T-helper 9 cell (primary cell): ENCODE results near the gene RRP9.
"Not testable (repeated sequence)": the region's sequence is repeated elsewhere in the genome, so short reads cannot be mapped to it uniquely, and the experiment has no call there.

Source experiments
- DNase-seq: peaks from one replicate; pipeline ENCODE4 v3.0.0-alpha.2; 2020

The RRP9 gene

DNA sequence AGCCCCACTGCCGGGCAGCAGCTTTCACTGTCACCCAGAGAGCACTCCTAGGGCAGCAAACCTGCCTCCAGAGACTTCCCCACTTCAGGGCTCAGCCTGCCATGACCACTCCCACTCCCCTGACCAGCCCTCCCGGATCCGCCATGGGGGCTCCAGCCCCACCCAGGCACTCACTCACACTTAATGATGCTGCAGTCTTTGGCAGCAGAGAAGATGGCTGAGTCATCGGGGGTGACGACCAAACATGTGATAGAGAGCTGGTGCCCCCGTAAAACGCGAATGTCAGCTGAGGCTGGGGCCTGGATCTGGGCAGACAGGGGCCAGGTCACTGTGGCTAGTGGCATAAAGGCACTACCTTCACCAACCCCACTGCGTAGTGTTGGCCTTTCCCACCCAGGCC is 4.7 kb downstream of the RRP9 start:
- DNase-seq = no peak

GRCh38 chr3:51935886-51936755 is 5.6 kb downstream of the RRP9 start:
- DNase-seq = no peak

- DNase-seq = no peak
Measured at GRCh38 chr3:51934991-51935885, 6.5 kb downstream of the RRP9 start.

DNA sequence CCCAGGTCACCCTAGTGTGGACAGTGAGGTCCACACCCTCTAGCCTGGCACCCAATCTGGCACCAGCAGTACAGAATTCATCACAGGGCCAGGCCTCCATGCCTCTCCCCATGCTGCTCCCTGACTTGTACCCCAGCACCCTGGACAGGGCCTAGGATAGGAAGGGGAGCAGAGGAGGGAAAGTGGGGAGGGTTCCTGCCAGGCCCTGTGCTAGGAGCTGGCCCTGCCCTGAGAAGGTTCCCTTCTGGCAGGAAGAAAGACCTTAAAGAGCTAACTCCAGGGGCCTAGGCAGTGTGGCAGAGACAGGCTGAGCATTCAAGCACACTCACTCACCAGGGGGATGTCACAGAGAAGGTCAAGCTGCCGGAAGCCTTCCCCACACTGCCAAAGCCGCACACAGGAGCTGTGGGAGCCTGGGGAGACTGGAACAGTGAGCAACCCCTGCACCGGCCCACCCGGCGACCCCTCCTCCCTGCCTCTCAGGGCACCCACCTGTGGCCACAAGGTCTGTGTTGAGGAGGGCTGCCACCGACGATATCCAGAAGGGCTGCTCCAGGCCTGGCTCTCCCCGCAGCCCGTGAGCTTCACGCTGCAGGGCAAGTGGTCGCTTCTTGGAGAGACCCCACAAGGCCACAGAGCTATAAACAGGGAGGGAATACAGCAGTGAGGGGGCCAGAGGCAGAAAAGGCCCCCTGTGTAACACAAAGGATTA is 7.4 kb downstream of the RRP9 start:
- no peak for DNase-seq

DNA sequence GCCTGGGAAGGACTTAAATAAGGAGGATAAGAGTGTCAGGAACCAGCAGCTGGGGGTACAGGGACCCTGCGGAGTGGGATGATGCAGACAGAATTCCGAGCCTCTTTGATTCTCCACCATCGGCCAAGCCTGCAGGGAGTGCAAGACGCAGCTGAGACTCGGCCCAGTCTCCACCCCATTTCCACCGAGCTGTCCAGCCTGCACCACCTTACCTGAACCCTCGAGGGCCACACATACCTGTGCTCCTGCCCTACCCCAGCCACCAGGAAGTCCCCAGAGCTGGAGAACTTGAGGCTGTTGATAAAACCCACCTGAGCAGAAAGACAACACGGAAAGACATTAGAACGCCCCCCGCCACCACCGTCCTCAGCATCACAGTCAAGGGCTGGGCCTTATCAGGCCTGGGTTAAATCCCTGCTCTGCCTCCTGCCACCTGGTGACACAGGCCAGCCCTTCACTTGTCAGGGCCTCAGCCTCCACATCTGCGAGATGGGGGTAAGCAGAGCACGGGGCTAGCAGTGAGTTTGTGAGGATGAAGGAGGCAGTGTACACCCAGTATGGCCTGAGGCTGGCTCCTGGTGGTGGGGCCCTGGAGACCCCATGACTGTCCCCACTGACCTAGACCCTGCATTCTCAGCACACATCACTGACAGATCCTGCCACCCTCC is 8.1 kb downstream of the RRP9 start:
- DNase-seq = no peak

GRCh38 chr3:51932471-51933370 is 9.0 kb downstream of the RRP9 start:
- DNase-seq = no peak

DNA sequence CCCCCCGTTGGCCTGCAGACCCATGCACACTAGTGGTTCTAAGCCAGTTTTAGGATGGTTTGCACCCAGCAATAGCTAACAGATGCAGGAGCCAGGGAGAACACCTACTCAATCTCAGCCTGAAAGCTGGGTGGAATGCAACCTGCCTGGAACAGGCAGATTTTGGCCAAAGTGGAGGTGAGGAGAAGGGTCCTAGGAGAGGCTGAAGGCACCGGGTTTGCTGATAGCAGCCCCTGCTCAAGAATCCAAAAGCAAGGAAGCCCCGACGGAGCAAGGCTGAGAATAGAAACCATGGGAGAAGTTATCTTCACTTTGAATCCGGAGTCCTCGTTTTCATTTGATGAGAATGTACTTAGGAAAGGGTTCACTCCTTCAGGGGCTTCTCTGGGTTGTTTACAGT is 9.9 kb downstream of the RRP9 start:
- DNase-seq = no peak

DNA sequence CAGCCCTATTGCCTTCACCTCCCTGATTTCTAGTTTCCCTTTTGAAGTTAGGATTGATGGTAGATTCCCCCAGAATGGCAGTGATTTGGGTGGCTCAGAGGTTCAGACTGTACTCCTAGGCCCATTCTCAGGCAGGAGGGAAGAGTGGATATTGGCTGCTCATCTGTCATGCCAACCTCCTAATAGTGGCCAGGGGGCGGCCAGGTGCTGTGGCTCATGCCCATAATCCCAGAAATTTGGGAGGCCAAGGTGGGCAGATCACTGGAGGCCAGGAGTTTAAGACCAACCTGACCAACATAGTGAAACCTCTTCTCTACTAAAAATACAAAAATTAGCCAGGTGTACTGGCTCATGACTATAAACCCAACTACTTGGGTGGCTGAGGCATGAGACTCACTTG is 11.3 kb downstream of the RRP9 start:
- DNase-seq = no peak

DNA sequence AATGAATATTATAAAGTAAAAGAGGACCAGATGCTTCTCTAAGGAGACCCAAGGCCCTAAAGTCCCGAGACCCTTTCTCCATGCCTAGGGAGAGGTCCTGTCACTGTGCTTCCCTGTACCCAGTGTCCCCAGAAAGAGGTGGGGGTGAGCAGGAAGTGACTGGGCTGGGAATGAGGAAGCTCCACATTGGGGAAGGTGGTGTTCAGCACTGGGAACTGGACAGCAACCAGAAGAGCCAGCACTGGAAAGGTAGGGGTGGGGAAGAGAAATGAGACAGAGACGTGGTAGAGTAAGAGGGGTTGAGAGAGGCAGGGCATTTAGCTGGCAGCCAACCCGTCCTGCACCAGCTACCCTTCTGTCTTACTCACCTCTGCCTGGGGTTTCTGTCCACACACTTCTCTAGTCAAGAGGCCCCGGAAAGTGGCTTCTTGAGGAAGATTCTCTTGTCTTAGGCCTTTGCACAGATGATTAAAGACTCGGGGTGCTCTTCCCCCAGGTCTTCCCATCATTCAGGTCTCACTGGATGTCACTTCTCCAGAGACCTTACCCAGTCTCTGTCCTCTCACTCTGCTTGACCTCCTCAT is 12.2 kb downstream of the RRP9 start:
- DNase-seq = no peak

- DNase-seq = not testable (repeated sequence)
Measured at GRCh38 chr3:51928981-51929380, 12.7 kb downstream of the RRP9 start.

DNA sequence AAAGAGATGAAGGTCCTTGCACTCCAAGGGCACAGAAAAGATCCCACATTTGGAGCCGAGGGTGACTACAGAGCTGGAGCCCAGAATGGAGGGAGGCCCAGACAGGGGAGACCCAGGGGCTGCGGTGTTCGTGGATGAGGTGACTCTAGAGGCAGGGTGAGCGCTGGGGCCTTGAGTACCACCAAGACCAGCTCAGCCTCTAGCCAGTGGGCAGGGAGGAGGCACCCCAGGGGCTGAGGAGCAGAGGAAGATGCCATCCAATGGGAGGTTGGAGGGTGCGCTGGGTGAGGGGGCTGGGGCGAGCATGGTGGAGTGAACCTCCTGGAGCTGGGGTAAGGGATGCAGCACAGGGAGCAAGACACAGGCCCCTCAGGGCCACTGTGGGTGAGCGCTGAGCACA is 13.3 kb downstream of the RRP9 start:
- no peak for DNase-seq

- no peak for DNase-seq
Measured at GRCh38 chr3:51927061-51927977, 14.4 kb downstream of the RRP9 start.

- DNase-seq = no peak
Measured at GRCh38 chr3:51921081-51921578, 20.6 kb downstream of the RRP9 start.

DNA sequence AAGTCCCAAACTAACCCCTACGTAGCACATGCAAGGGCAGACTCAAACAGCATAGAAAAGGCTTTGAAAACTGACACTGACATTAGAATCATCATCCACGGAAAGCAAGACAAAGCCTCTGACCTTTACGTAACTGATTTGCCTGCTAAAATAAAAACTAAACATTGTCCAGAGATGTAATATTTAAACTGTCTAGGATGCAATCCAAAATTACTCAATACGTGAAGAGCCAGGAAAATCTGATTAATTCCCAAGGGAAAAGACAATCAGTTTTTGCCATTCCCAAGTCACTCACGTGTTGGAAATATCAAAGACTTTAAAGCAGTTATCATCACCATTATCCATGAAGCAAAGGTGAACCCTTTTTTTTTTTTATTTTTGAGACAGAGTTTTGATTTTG is 25.3 kb downstream of the RRP9 start:
- no peak for DNase-seq

GRCh38 chr3:51908026-51908425 is 33.7 kb downstream of the RRP9 start:
- no peak for DNase-seq

DNA sequence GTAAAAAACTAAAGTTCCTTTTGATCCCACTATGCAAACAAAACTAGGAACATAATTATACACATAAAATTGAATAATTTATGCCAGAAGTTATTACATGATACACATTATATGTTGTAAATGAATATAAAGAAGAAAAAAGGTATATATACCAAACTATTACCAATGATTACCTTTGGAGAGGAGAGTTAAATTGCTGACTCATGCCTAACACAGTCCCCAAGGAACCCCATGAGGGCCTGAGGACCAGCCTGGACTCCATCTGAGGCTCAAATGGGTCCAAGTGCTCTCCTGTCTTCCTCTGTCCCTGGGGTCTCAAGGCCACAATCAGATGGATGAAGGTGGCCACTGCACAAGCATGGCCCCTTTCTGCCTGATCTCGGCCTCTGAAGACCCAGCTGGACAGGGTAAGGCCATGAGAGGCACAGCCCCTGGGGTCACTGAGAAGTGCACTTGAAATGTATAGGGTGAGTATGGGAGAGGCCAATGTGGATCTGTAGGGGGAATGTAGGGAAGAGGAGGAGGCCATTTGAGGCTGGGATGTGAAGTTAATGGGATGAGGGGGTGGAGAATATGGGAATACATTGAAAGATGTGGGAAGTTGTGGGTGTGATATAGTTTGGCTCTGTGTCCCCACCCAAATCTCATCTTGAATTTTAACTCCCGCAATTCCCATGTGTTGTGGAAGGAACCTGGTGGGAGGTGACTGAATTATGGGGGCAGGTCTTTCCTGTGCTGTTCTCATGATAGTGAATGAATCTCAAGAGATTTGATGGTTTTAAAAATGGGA is 37.5 kb downstream of the RRP9 start:
- DNase-seq = no peak

DNA sequence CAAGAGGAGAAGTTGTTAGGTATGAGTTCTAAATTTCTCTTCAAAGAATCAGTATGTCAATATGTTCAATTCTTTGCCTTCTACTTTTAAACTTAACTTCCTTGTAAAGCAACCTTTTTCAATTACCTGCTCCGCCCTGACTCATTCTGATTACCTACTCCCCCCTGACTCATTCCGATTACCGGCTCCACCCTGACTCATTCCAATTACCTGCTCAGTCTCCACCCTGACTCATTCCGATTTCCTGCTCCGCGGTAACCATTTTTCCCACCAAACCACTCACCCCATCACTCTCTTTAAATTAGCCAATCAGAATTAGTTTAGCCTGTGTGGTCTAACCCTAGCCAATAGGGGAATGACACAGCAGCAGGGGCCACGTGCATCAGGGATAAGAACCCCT is 39.3 kb downstream of the RRP9 start:
- not testable (repeated sequence) for DNase-seq

- not testable (repeated sequence) for DNase-seq
Measured at GRCh38 chr3:51900043-51900442, 41.7 kb downstream of the RRP9 start.

- DNase-seq = no peak
Measured at GRCh38 chr3:51897391-51897790, 44.3 kb downstream of the RRP9 start.
